Suppressor macrophage (primary cell): ENCODE results near the gene MYMX.

Experiments used
- DNase-seq, 4 experiments: peaks; one replicate each; pipeline ENCODE4 v3.0.0-alpha.2; 2020 to 2022

The MYMX gene

GRCh38 chr6:44220913-44221290, 4.2 kb downstream of the MYMX start:
- DNase-seq = no peak

- DNase-seq = peak; percentile 80 to 89 (median 84)
Observed at GRCh38 chr6:44221291-44221960, 4.7 kb downstream of the MYMX start.

GRCh38 chr6:44221961-44222335, 5.2 kb downstream of the MYMX start:
- DNase-seq = no peak

GRCh38 chr6:44222486-44223318, 6.0 kb downstream of the MYMX start:
- no peak for DNase-seq

- DNase-seq = peak; percentile 59 to 84 (median 68)
Observed at GRCh38 chr6:44223319-44224028, 6.7 kb downstream of the MYMX start, which contains the start of gene SLC29A1. TSS of gene SLC29A1 (plus strand) at chr6:44223595. CDS start at chr6:44227314, 3,719 bp downstream.

GRCh38 chr6:44224029-44224964, 7.6 kb downstream of the MYMX start:
- no peak for DNase-seq

GRCh38 chr6:44224965-44225305, 8.2 kb downstream of the MYMX start:
- DNase-seq = no peak

GRCh38 chr6:44225579-44226325, 9.0 kb downstream of the MYMX start:
- no peak for DNase-seq

GRCh38 chr6:44226368-44227147, 9.8 kb downstream of the MYMX start:
- DNase-seq = no peak

- DNase-seq = no peak
Observed at GRCh38 chr6:44227148-44227793, 10.5 kb downstream of the MYMX start.

- no peak for DNase-seq
Observed at GRCh38 chr6:44228031-44228430, 11.3 kb downstream of the MYMX start.

- no peak for DNase-seq
Observed at GRCh38 chr6:44228433-44228832, 11.7 kb downstream of the MYMX start.

- no peak for DNase-seq
Observed at GRCh38 chr6:44228836-44229235, 12.1 kb downstream of the MYMX start.

- peak in 1 of 4 experiments; percentile 49 for DNase-seq
Observed at GRCh38 chr6:44229376-44230033, 12.8 kb downstream of the MYMX start.

GRCh38 chr6:44230034-44230675, 13.4 kb downstream of the MYMX start:
- DNase-seq = no peak

GRCh38 chr6:44231426-44231825, 14.7 kb downstream of the MYMX start:
- peak in 2 of 4 experiments; percentile 54 to 62 for DNase-seq

- no peak for DNase-seq
Observed at GRCh38 chr6:44232676-44233566, 16.2 kb downstream of the MYMX start.

- DNase-seq = peak in 3 of 4 experiments; percentile 43 to 48 (median 47)
Observed at GRCh38 chr6:44233567-44234100, 16.9 kb downstream of the MYMX start.
